Muscle of arm (tissue), 12 donors: ENCODE data around the gene ROR2. TPM values are rescaled to one million over a fixed set of nuclear protein-coding genes. Genes with fewer than 3 reads are reported as not detected.

Experiments used
- DNase-seq: peaks from one replicate; pipeline ENCODE4 v3.0.0-alpha.2; 2013
- polyA plus RNA-seq, 12 donors: library from polyadenylated mRNA; unstranded; fragments of 120-200 nt; gene quantifications; one replicate each; pipeline ENCODE4 v1.2.1, GENCODE V29; 2013; ENCODE audit not compliant: insufficient read length in 12 of 12

The ROR2 gene
- polyA plus RNA-seq, 12 donors, result 1.7 to 13.4 (median 3.2) TPM; not detected in 1

- peak; percentile 59 for DNase-seq
These were observed 174.9 kb downstream of the ROR2 start for GRCh38 chr9:91775011-91775707.

- DNase-seq, result no peak
These were observed 176.9 kb downstream of the ROR2 start for GRCh38 chr9:91773156-91773555.

GRCh38 chr9:91771864-91772263, 178.2 kb downstream of the ROR2 start:
- DNase-seq, result no peak

- DNase-seq, result peak; percentile 40
These were observed 179.0 kb downstream of the ROR2 start for GRCh38 chr9:91771027-91771426.

DNA sequence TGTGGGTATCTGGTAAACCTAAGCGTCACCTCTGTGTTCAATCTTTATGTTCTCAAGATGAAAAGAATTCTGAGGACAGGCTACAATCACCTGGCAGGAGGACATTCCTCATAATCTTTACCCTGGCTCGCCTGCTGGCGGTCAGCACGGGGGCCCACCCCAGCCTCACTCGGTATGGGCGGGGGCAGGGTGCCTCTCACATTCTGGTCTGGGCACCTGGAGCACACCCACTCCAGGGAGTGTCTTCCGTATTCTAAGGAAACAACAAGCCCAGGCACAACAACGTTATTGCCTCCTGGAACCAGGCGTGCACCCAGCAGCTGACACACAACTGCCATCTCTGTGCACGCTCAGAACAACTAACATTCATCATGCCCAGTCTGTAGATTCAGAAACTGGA, 179.8 kb downstream of the ROR2 start:
- DNase-seq, result no peak

DNA sequence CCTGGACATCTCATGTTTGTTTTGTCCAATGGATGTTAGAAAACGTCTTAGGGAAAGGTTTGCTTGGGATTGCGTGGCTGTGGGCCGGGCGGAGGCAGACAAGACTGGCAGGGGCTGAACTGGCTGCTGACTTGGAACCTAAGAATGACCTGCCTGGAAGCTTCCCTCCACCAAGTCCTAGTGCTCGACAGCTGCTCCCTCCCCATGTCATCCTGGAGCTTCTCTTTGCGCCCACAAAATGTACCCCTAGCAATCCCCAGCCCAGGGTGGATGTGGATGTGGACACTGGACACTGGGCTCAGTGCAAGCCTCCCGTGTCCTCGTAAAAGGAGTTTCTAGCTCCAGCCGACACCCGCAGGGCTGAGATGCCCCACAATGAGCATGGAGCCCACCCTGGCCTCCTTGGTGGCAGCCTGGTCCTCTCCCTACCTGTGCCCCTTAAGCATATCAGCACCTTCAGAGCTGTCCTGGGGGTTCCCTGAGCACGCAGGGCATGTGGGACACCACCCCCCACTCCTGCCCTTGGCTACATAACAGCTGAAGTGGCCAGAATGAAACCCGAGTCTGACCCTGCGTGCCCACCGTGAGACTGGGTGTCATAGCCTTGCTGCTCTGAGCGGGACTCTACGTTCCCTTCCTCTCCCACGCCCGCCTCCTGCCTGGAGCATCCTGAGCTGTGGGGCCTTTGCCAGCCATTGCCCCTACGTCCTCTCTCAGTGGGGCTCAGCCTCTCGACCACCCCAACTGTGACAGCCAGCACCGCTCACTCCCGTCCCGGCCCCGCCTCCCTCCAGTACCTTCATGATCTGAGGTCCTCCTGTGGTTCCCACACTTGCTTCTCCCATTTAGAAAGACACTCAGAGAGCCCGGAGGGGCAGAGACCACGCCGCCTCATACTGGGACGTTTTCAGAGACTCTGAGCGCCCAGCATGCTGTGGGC, 180.8 kb downstream of the ROR2 start:
- no peak for DNase-seq

GRCh38 chr9:91768507-91768906, 181.5 kb downstream of the ROR2 start:
- DNase-seq, result no peak

GRCh38 chr9:91766315-91767069, 183.5 kb downstream of the ROR2 start:
- DNase-seq, result no peak

DNA sequence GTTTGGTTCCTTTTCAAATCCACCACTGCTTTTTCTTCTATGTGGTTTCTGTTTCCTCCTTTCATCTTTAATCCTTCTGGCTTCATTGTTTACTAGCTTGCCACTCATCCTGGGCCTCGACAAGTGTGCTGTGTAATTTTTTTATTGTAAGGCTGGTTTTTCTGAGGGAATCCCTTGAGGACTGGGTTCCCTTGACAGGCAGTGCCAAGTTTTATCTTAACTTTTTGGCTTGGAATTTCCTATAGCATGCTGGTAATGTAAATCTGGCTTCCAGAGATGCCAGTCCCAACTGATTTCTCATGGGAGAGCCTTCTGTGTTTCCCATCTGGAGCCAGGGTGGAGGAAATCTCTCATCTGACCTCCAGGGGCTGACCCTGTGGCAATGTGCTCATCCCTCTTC, 184.7 kb downstream of the ROR2 start:
- DNase-seq, result no peak

- no peak for DNase-seq
These were observed 185.4 kb downstream of the ROR2 start for GRCh38 chr9:91764661-91765060.

DNA sequence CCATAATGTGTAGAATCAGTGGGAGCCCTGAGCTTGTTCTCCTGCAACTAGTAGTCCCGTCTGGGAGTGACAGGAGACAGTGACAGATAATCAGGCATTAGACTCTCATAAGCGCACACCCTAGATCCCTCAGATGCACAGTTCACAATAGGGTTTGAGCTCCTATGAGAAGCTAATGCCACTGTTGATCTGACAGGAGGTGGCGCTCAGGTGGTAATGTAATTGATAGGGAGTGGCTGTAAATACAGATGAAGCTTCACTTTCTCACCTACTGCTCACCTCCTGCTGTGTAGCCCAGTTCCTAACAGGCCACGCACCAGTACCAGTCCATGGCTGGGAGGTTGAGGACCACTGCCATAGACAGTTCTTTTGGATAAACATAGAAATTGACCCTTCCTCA, 188.7 kb downstream of the ROR2 start:
- no peak for DNase-seq

DNA sequence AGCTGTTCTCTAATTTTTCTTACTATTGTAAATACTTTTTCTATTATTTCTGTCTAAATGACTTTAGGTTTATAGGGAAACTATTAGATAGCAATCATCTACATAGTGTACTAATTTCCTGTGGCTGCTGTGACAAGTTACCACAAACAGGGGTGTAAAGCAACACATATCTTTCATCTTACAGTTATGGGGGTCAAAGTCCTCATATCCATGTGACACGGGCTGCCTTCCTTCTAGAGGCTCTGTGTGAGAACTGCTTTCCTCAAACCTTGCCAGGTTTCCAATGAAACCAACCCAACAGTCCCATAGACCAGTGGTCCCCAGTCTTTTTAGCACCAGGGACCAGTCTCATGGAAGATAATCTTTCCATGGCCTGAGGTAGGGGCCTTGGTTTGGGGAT, 189.1 kb downstream of the ROR2 start:
- no peak for DNase-seq

DNA sequence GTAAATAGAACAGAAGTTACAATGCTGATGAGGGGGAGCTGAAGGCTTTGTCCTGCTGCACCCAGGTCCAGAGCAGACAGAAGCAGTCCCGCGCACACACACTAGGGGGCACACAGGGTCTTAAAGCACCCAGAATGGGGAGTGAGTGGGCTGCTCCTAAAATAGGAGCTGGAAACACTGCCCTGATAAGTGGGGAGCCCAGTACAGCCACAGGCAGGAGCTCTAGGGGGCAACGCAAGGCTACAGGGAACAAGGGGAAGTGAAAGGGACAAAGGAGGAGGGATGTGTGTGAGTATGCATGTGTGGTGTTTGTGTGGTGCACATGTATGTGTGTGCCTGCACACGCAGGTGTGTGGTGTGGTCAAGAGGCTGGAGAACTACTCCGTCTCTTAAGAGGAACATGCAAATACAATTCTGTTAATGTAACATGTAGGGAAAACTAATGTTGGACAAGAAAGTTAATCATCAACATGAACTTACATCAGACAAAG, 191.5 kb downstream of the ROR2 start:
- no peak for DNase-seq

DNA sequence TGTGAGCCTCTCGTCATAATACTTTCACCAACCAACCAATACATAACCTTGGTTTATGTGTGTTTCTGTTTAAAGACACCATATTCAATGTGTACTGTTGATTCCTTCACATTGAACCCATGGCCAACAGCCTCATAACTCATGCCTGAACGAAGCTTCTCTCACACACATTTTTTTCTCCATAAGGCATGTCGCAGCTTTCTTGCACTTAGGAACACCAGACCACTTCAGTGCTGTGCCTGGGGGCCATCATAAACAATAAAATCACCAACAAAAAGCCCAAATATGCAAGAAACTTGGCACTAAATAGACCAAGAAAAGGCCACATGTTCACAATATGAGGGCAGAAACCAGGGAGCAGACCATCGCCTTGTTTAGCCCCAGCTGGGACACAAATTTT, 192.2 kb downstream of the ROR2 start:
- no peak for DNase-seq

DNA sequence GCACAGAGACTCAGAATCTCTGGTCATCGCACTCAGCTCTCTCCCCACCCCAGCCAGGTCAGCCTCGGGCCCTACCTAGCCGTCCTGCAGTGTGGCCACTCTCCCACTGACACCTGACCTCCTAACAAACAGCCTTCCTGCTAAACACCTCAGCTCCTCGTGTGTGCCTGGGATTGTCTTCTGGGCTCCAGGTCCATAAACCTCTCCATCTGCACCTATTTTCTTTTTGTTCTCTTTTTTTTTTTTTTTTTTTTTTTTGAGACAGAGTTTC, 193.6 kb downstream of the ROR2 start:
- no peak for DNase-seq

DNA sequence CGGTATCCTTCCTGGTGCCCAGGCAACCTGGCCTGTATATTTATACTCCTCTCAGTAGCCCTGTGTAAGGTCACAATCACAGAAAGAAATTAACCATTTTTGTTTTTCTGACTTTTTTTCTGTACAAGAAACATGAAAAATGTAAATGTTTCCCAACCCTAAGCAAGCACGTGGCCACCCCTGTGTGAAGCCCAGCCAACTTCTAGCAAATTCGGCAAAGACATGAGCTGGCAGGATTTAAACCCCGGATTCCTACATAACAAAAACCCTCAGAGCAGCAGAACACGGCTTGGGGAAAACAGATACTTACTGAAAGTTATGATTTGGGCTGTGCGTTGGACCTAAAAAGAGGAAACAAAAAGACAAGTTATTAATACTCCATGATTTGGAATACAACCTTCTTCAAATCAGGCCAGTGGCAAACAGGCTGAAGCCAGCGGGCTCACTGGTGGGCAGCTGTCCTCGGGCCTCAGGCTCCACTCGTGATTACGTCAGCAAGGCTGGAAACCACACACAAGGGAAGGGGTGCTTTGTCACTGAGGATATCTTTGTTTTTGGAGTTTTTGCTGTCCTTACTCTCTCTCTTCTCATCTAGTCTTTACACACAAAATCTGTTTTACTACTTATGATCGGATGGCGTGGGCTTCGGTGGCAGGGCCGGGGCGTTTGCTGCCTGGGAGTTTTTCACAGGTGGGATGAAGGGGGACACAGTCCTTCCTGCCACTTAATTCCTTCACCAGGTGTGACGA, 194.1 kb downstream of the ROR2 start:
- no peak for DNase-seq

DNA sequence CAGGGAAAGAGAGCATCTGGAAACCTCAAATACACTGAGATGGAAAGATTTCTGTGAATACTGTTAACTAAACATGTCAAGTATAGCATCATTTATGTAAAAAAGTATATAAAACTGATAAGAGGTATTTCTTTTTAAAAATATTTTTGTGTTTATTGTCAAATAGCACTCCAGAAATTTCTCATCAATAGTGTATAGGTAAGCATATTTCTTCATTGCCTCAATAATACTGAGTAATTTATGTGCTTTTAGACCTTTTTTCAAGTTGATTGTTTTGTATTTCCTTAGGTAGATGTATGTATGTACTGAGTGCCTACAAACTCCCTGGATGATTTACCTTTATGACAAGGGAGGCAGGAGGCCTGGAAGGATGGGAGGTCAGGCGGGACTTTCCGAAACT, 196.3 kb downstream of the ROR2 start:
- no peak for DNase-seq

- no peak for DNase-seq
These were observed 198.1 kb downstream of the ROR2 start for GRCh38 chr9:91751922-91752321.

GRCh38 chr9:91750343-91750742, 199.7 kb downstream of the ROR2 start:
- no peak for DNase-seq

GRCh38 chr9:91746904-91747303, 203.1 kb downstream of the ROR2 start:
- no peak for DNase-seq

- no peak for DNase-seq
These were observed 203.7 kb downstream of the ROR2 start for GRCh38 chr9:91746357-91746756.

GRCh38 chr9:91744114-91744513, 205.9 kb downstream of the ROR2 start:
- DNase-seq, result no peak
